PC-3 (cell line): ENCODE measurements around the gene DNAJB2. TPM values are rescaled to one million over a fixed set of nuclear protein-coding genes. Genes with fewer than 3 reads are reported as not detected.

Experiments used
- ATAC-seq: fragments of 200-7000 bp; cut with Tn5 transposase; 2 replicates; pipeline ENCODE4 v1.9.1; 2020; ENCODE audit warnings: mild to moderate bottlenecking, moderate library complexity
- BruUV-seq: library from RNA; stranded (reverse); fragments of 400-500 nt; replicated peaks from 2 replicates; lab custom pipeline; 2021; lab: Mats Ljungman, UMichigan
- CTCF ChIA-PET: fragments of 300-600 bp; sonication (Branson Sonifier 250); formaldehyde crosslinking; loops from one replicate; lab custom pipeline; 2022; ENCODE audit warnings: antibody characterized with exemption; lab: Charles Lee
- POLR2A ChIA-PET: fragments of 300-600 bp; sonication (Branson Sonifier 250); formaldehyde crosslinking; loops from one replicate; lab custom pipeline; 2022; ENCODE audit warnings: antibody characterized with exemption; ENCODE audit not compliant: unreplicated experiment; lab: Charles Lee
- DNase-seq: peaks from one replicate; pipeline ENCODE4 v3.0.0-alpha.2; 2015
- H2AFZ ChIP-seq: fragments of 300-600 bp; sonication (generic); 2 replicates; pipeline ENCODE4 v1.6.0; 2016; ENCODE audit warnings: antibody characterized with exemption, low read length
- H3F3A ChIP-seq: fragments of 300-600 bp; sonication (generic); one replicate; pipeline ENCODE4 v1.6.0; 2017; ENCODE audit warnings: antibody characterized with exemption, low read length, control low read depth, mild to moderate bottlenecking; ENCODE audit not compliant: unreplicated experiment
- H3K27ac ChIP-seq: fragments of 300-600 bp; sonication (generic); 2 replicates; pipeline ENCODE4 v1.5.1; 2016; ENCODE audit warnings: mild to moderate bottlenecking, low read length
- H3K27me3 ChIP-seq: fragments of 300-600 bp; sonication (generic); 2 replicates; pipeline ENCODE4 v1.6.1; 2016; ENCODE audit warnings: low read length, mixed read lengths
- H3K36me3 ChIP-seq: fragments of 300-600 bp; sonication (generic); 2 replicates; pipeline ENCODE4 v1.6.1; 2016; ENCODE audit warnings: low read depth, mixed run types, low read length, mixed read lengths
- H3K4me1 ChIP-seq: fragments of 300-600 bp; sonication (generic); 2 replicates; pipeline ENCODE4 v1.5.1; 2016; ENCODE audit warnings: low read length; ENCODE audit not compliant: insufficient read depth
- H3K4me2 ChIP-seq: fragments of 300-600 bp; sonication (generic); 2 replicates; pipeline ENCODE4 v1.6.0; 2016; ENCODE audit warnings: low read length
- H3K4me3 ChIP-seq: fragments of 300-600 bp; sonication (generic); 2 replicates; pipeline ENCODE4 v1.5.1; 2016; ENCODE audit warnings: mild to moderate bottlenecking, low read length, mixed read lengths
- H3K79me2 ChIP-seq: fragments of 300-600 bp; sonication (generic); 2 replicates; pipeline ENCODE4 v1.6.1; 2017; ENCODE audit warnings: low read length, mixed read lengths
- H3K9ac ChIP-seq: fragments of 300-600 bp; sonication (generic); 2 replicates; pipeline ENCODE4 v1.6.0; 2016; ENCODE audit warnings: mild to moderate bottlenecking, low read length
- H3K9me2 ChIP-seq: fragments of 300-600 bp; sonication (generic); replicated peaks from 2 replicates; pipeline ENCODE4 v1.6.1; 2016; ENCODE audit warnings: mixed run types, low read length, mixed read lengths
- H3K9me3 ChIP-seq: fragments of 300-600 bp; sonication (generic); 2 replicates; pipeline ENCODE4 v1.6.1; 2016; ENCODE audit warnings: low read length, mixed read lengths
- H4K20me1 ChIP-seq: fragments of 300-600 bp; sonication (generic); 2 replicates; pipeline ENCODE4 v1.6.1; 2016; ENCODE audit warnings: low read length, mixed read lengths
- CTCF ChIP-seq: fragments of 300-600 bp; sonication (generic); conservative IDR thresholded peaks from 2 replicates; pipeline ENCODE4 v1.5.1; 2017; ENCODE audit warnings: antibody characterized with exemption, low read depth, mild to moderate bottlenecking, low read length
- EZH2 ChIP-seq: fragments of 300-600 bp; sonication (generic); IDR thresholded peaks from one replicate; pipeline ENCODE4 v1.6.1; 2017; ENCODE audit warnings: antibody characterized with exemption, mild to moderate bottlenecking, low read length; ENCODE audit not compliant: unreplicated experiment
- EZH2phosphoT487 ChIP-seq: fragments of 300-600 bp; sonication (generic); IDR thresholded peaks from 2 replicates; pipeline ENCODE4 v1.6.1; 2018; ENCODE audit warnings: mild to moderate bottlenecking, antibody characterized with exemption, low read length, borderline replicate concordance
- intact Hi-C: fragments of 100-400 bp; cut with micrococcal nuclease; formaldehyde crosslinking; loops from 2 replicates; pipeline ENCODE4 v1.9.0; 2023
- total RNA-seq: library from RNA; depleted of rRNA; stranded (reverse); fragments of >200 nt; gene quantifications from 2 replicates; pipeline ENCODE4 v1.2.3, GENCODE V29; 2014

The DNAJB2 gene
- total RNA-seq, 1 experiment from 2014 or later = 62.3 TPM

DNA sequence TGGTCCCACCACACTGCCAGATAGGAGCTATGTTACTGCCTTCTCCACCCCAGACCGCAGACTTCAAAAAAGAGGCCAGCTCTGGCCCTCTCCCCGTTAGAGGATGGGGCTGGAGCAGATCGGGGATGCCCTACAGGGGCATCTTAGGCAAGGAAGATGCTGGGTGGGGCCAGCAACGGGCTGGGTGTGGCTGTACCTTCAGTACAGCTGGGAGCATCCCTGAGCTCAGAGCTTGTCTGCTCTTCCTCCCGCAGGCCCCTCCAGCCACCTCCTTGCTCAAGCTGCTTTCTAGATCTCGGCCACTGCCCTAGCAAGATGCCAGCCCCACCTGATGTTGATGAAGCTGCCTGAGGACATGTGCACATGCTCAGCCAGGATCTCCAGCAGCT is 20.2 kb downstream of the DNAJB2 start:
- ATAC-seq = no peak
- peaks cover 10% of the 10 kb centered on the region for H3K4me1 ChIP-seq
- peaks cover 39% of the 10 kb centered on the region for H3K27me3 ChIP-seq
- H4K20me1 ChIP-seq = no peaks in the 10 kb centered on the region
- no peaks in the 10 kb centered on the region for H3K9me3 ChIP-seq
- no peak overlapping the region for H3K27ac ChIP-seq
- no peaks in the 10 kb centered on the region for H3K79me2 ChIP-seq
- no peaks in the 10 kb centered on the region for H3K36me3 ChIP-seq
- no peaks in the 10 kb centered on the region for H3F3A ChIP-seq
- H3K9me2 ChIP-seq = no peaks in the 10 kb centered on the region
- BruUV-seq = no TSS peak
- intact Hi-C loops = loop anchor here (5.0 kb wide), 1 partner anchor 122 kb away; the partner anchor contains the start of genes CNPPD1 and RETREG2
- ChIA-PET CTCF (no interaction called here), POLR2A (interaction anchor here (0.6 kb wide), 1 partner anchor 88 kb away, joined by 9 read pairs; the partner anchor contains the start of gene DNPEP)
- DNase-seq = no peak
- TF ChIP-seq EZH2phosphoT487 (no peak), CTCF (no peak), EZH2 (no peak)
- H2AFZ ChIP-seq = no peak overlapping the region
- no peak overlapping the region for H3K4me3 ChIP-seq
- H3K9ac ChIP-seq = no peak overlapping the region
- H3K4me2 ChIP-seq = no peak overlapping the region

DNA sequence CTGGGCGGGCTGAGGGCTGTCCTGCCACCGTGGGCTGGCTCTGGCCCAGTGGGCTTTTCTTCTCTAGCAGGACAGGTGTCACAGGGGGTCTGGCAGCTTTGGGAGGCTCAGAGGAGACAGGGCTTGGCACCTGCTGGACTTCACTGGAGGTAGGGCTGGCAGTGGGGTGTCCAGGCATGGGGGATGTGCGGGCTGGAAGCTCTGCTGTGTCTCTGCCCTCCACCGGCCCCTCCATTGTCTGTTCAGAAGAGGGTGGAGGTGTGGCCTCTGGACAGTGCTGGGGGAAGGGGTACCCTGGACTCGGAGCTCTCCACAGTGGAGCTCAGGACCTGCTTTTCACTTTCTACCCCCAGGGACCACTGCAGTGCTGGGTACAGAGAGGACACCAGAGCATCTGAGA is 20.9 kb downstream of the DNAJB2 start:
- DNase-seq (no peak), ATAC-seq (no peak)
- Histone ChIP-seq H2AFZ (no peak overlapping the region), H3K4me1 (peaks cover 6% of the 10 kb centered on the region), H3K27me3 (peaks cover 45% of the 10 kb centered on the region), H3K9ac (no peak overlapping the region), H3K79me2 (no peaks in the 10 kb centered on the region), H3K36me3 (no peaks in the 10 kb centered on the region), H3K9me3 (no peaks in the 10 kb centered on the region), H3F3A (no peaks in the 10 kb centered on the region), H4K20me1 (no peaks in the 10 kb centered on the region), H3K27ac (no peak overlapping the region), H3K4me3 (no peak overlapping the region), H3K9me2 (no peaks in the 10 kb centered on the region), H3K4me2 (no peak overlapping the region)
- ChIA-PET CTCF (no interaction called here), POLR2A (no interaction called here)
- no TSS peak for BruUV-seq
- intact Hi-C loops = no loop called here
- TF ChIP-seq CTCF (no peak), EZH2 (no peak), EZH2phosphoT487 (no peak)

GRCh38 chr2:219302412-219302968 is 23.3 kb downstream of the DNAJB2 start:
- H3K27me3 ChIP-seq = peaks cover 46% of the 10 kb centered on the region
- no peaks in the 10 kb centered on the region for H3K36me3 ChIP-seq
- ATAC-seq (no peak), DNase-seq (no peak)
- no peaks in the 10 kb centered on the region for H3K79me2 ChIP-seq
- H3K9ac ChIP-seq = no peak overlapping the region
- H3K9me3 ChIP-seq = no peaks in the 10 kb centered on the region
- intact Hi-C loops = no loop called here
- ChIA-PET CTCF (no interaction called here), POLR2A (no interaction called here)
- no peak overlapping the region for H3K4me3 ChIP-seq
- H3K9me2 ChIP-seq = no peaks in the 10 kb centered on the region
- no peak for TF ChIP-seq EZH2
- TF ChIP-seq EZH2phosphoT487 = no peak
- no peak for TF ChIP-seq CTCF
- no peak overlapping the region for H3K27ac ChIP-seq
- no TSS peak for BruUV-seq
- H3F3A ChIP-seq = no peaks in the 10 kb centered on the region
- H2AFZ ChIP-seq = no peak overlapping the region
- peaks cover 5% of the 10 kb centered on the region; the same call in 1 of the 2 replicates for H3K4me1 ChIP-seq
- H3K4me2 ChIP-seq = no peak overlapping the region
- H4K20me1 ChIP-seq = no peaks in the 10 kb centered on the region
